Activated CD4-positive, alpha-beta T cell treated with anti-CD3 and anti-CD28 coated beads, Interleukin-2, Interleukin-6, amounts not matched to agents 100 ng/mL and 50 ng/mL, durations not matched to agents 16 hours and 8 hours (primary cell): ENCODE results near the gene DSC2.
"Not testable (repeated sequence)": the region's sequence is repeated elsewhere in the genome, so short reads cannot be mapped to it uniquely, and the experiment has no call there.

Experiments used
- DNase-seq: peaks from one replicate; pipeline ENCODE4 v3.0.0-alpha.2; 2020

DSC2 gene

GRCh38 chr18:31042406-31043181, 59.6 kb downstream of the DSC2 start, which contains the start of gene DSC3:
TSS of gene DSC3 (minus strand) at chr18:31042742. CDS start at chr18:31042660, 82 bp downstream.
- DNase-seq, result no peak

GRCh38 chr18:31042084-31042405, 60.2 kb downstream of the DSC2 start:
- DNase-seq, result no peak

- DNase-seq, result no peak
Measured at GRCh38 chr18:31041271-31042083, 60.7 kb downstream of the DSC2 start.

GRCh38 chr18:31040686-31041270, 61.4 kb downstream of the DSC2 start:
- no peak for DNase-seq

GRCh38 chr18:31039426-31039825, 62.8 kb downstream of the DSC2 start:
- no peak for DNase-seq

GRCh38 chr18:31037686-31038085, 64.5 kb downstream of the DSC2 start:
- not testable (repeated sequence) for DNase-seq

GRCh38 chr18:31034541-31034940, 67.7 kb downstream of the DSC2 start:
- DNase-seq, result no peak

- DNase-seq, result no peak
Measured at GRCh38 chr18:31030574-31031278, 71.5 kb downstream of the DSC2 start.

GRCh38 chr18:31015715-31016434, 86.3 kb downstream of the DSC2 start:
- DNase-seq, result no peak

- DNase-seq, result not testable (repeated sequence)
Measured at GRCh38 chr18:31011455-31011854, 90.8 kb downstream of the DSC2 start.

GRCh38 chr18:31010601-31011000, 91.6 kb downstream of the DSC2 start:
- DNase-seq, result no peak
